ENCODE measurements around the gene COIL. TPM values are rescaled to one million over a fixed set of nuclear protein-coding genes. Genes with fewer than 3 reads are reported as not detected.

The COIL gene
- total and polyA plus RNA-seq, 9 of the 15 experiments (the other 6 are each of a cell fraction or from before 2014, with no cell fraction given) = 23.9 to 41.3 (median 28.7) TPM

GRCh38 chr17:56910509-56911235 is 50.2 kb downstream of the COIL start (continued):
- no peak for TF ChIP-seq ZMIZ1 (IDR thresholded peaks at IDR 0.05; ENCODE audit: low read depth in 2 of 2, low read length in 2 of 2)
- 0 out of 4 replicates have a peak, but pooled peaks of 1 of the 2 experiments have one; percentile 18 for TF ChIP-seq MNT (conservative IDR thresholded peaks at IDR 0.05)
- no peak for TF ChIP-seq ZNF3 (CRISPR knock-in tag; IDR thresholded peaks at IDR 0.05)
- TF ChIP-seq POLR2AphosphoS2 (IDR thresholded peaks at IDR 0.05; ENCODE audit: low read length) = no peak
- no peak for TF ChIP-seq BRD9 (IDR thresholded peaks at IDR 0.05; ENCODE audit: low read depth, partially characterized antibody)
- no peak for TF ChIP-seq MITF (IDR thresholded peaks at IDR 0.05)
- no peak for TF ChIP-seq STAT5B (CRISPR knock-in tag; IDR thresholded peaks at IDR 0.05)
- TF ChIP-seq ZNF583 (CRISPR knock-in tag; IDR thresholded peaks at IDR 0.05) = 0 out of 2 replicates have a peak, but pooled peaks have one; percentile 1
- no peak for TF ChIP-seq ZBTB49 (CRISPR knock-in tag; IDR thresholded peaks at IDR 0.05; ENCODE audit: borderline replicate concordance)
- TF ChIP-seq NCOA2 (IDR thresholded peaks at IDR 0.05; ENCODE audit: partially characterized antibody in 2 of 2) = no peak
- peak; percentile 48 for TF ChIP-seq RBM25 (IDR thresholded peaks at IDR 0.05; ENCODE audit: low read depth, low read length, severe bottlenecking)
- no peak for TF ChIP-seq HNRNPL (IDR thresholded peaks at IDR 0.05; ENCODE audit: low read depth, low read length)
- no peak for TF ChIP-seq FOXM1 (IDR thresholded peaks at IDR 0.05; ENCODE audit: low read depth)
- no peak for TF ChIP-seq FOXM1 (CRISPR knock-in tag; IDR thresholded peaks at IDR 0.05; ENCODE audit: low read depth)
- TF ChIP-seq ZNF644 (tag; IDR thresholded peaks at IDR 0.05; ENCODE audit: low read depth) = no peak
- no peak for TF ChIP-seq TAF9B (IDR thresholded peaks at IDR 0.05; ENCODE audit: partially characterized antibody)
- TF ChIP-seq YY1 (IDR thresholded peaks at IDR 0.05; ENCODE audit: borderline replicate concordance in 1 of 3, control insufficient read depth in 1 of 3, extremely low read depth in 1 of 3, insufficient read depth in 3 of 3, insufficient read length in 1 of 3, insufficient replicate concordance in 2 of 3, low read depth in 1 of 3, low read length in 2 of 3) = no peak
- TF ChIP-seq KDM1A (IDR thresholded peaks at IDR 0.05) = peak in 1 of 2 experiments; percentile 40; a peak in 1 of 4 replicates
